Neural cell (in vitro differentiated cells): ENCODE data around the gene PLD4.

Source experiments
- CTCF ChIP-seq: fragments of 450-650 bp; IDR thresholded peaks from 2 replicates; pipeline ENCODE4 v1.5.1; 2014; ENCODE audit warnings: antibody characterized with exemption, mild to moderate bottlenecking, moderate library complexity; ENCODE audit not compliant: poor library complexity, severe bottlenecking
- EP300 ChIP-seq: fragments of 450-650 bp; conservative IDR thresholded peaks from 2 replicates; pipeline ENCODE4 v1.6.1; 2014; ENCODE audit warnings: antibody characterized with exemption, mild to moderate bottlenecking, moderate library complexity; ENCODE audit not compliant: poor library complexity, severe bottlenecking
- EZH2 ChIP-seq: fragments of 200-600, 300-800 bp; shearing (Covaris generic), sonication (generic); IDR thresholded peaks from 2 replicates; pipeline ENCODE4 v1.6.1; 2014; ENCODE audit warnings: antibody characterized with exemption, low read length, borderline replicate concordance, mild to moderate bottlenecking; ENCODE audit not compliant: insufficient read depth, poor library complexity, severe bottlenecking
- MXI1 ChIP-seq: fragments of 450-650 bp; conservative IDR thresholded peaks from 2 replicates; pipeline ENCODE4 v1.6.1; 2014; ENCODE audit warnings: antibody characterized with exemption, mild to moderate bottlenecking; ENCODE audit not compliant: poor library complexity, severe bottlenecking
- POLR2AphosphoS5 ChIP-seq: IDR thresholded peaks from 2 replicates; pipeline ENCODE4 v1.6.1; 2012
- REST ChIP-seq: IDR thresholded peaks from 2 replicates; pipeline ENCODE4 v1.6.1; 2012; ENCODE audit warnings: borderline replicate concordance
- SMC3 ChIP-seq: fragments of 450-650 bp; conservative IDR thresholded peaks from 2 replicates; pipeline ENCODE4 v1.6.1; 2014; ENCODE audit warnings: antibody characterized with exemption, mild to moderate bottlenecking, moderate library complexity; ENCODE audit not compliant: poor library complexity
- TAF1 ChIP-seq: IDR thresholded peaks from 2 replicates; pipeline ENCODE4 v1.6.1; 2012; ENCODE audit warnings: low read depth

- no peak for TF ChIP-seq CTCF
- TF ChIP-seq EP300, result no peak
- TF ChIP-seq EZH2, result no peak
- TF ChIP-seq TAF1, result no peak
- no peak for TF ChIP-seq POLR2AphosphoS5
- TF ChIP-seq REST, result no peak
- TF ChIP-seq MXI1, result no peak
- TF ChIP-seq SMC3, result no peak
These were observed 26.5 kb upstream of the PLD4 start for GRCh38 chr14:104898195-104898558.
